Pancreas (tissue), 10 donors: ENCODE data around the gene GPR3. TPM values are rescaled to one million over a fixed set of nuclear protein-coding genes. Genes with fewer than 3 reads are reported as not detected.

Experiments
- ATAC-seq, 4 donors: fragments of 200-7000 bp; cut with Tn5 transposase; one replicate each; pipeline versions ENCODE4 v1.8.0 to v1.9.1; 2020; ENCODE audit warnings: mild to moderate bottlenecking in 4 of 4, moderate library complexity in 4 of 4
- DNase-seq, 6 donors: peaks; one replicate each; pipeline ENCODE4 v3.0.0-alpha.2; 2020
- FAIRE-seq: peaks from 2 replicates; lab custom pipeline; 2012; peaks lifted over from hg19 to GRCh38; lab: Jason Lieb, UNC
- H3K27ac ChIP-seq, 4 donors: fragments of 200-600 bp; sonication (generic); 1 replicate in 3 of 4; 2 replicates in 1 of 4; pipeline versions ENCODE4 v1.5.0 to v1.8.0; 2020
- H3K27me3 ChIP-seq, 4 donors: fragments of 200-600 bp; one replicate each; pipeline ENCODE4 v1.8.0; 2021
- H3K36me3 ChIP-seq, 3 donors: fragments of 200-600 bp; sonication (generic) in 1 of 3; one replicate each; pipeline versions ENCODE4 v1.5.0 to v1.8.0; 2020 to 2021
- H3K4me1 ChIP-seq, 3 donors: fragments of 200-600 bp; one replicate each; pipeline ENCODE4 v1.8.0; 2021
- H3K4me3 ChIP-seq, 4 donors: fragments of 200-600 bp; sonication (generic) in 2 of 4; one replicate each; pipeline versions ENCODE4 v1.5.0 to v1.8.0; 2020 to 2021
- H3K9me3 ChIP-seq, 4 donors: fragments of 200-600 bp; one replicate each; pipeline ENCODE4 v1.8.0; 2021
- WGBS, 2 donors: extraction: QIAGEN DNeasy Blood & Tissue Kit; methylation state at CpG; one replicate each; pipeline ENCODE4 v1.1.7; 2013; 5-methylcytosine and 5-hydroxymethylcytosine counted together
- intact Hi-C, 3 donors: fragments of 100-400 bp; cut with DNase I; formaldehyde crosslinking; loops; one replicate each; pipeline versions ENCODE4 v1.11.1 to v1.14.2; 2022
- polyA plus RNA-seq, 2 donors: library from polyadenylated mRNA; stranded (reverse); fragments of 200-250 nt; gene quantifications; one replicate each; pipeline ENCODE4 v1.2.3, GENCODE V29; 2013
- total RNA-seq, 6 donors: library from RNA; stranded (reverse); fragmentation: NEBNext Ultra II Directional in 4 of 6; extraction: Animal tissue kit (Norgen Biotek cat#: 25700) in 4 of 6; gene quantifications; one replicate each; pipeline versions ENCODE4 v1.2.1 to v1.2.4, GENCODE V29; 2021 to 2023
- TF ChIP-seq, protein P1 (sequence below), 4 donors: fragments of 200-600 bp; sonication (generic) in 3 of 4; IDR thresholded peaks; one replicate each; pipeline versions ENCODE4 v1.5.0 to v1.8.0; 2021; ENCODE audit warnings: antibody characterized with exemption in 4 of 4
- donor health status: healthy with polysubstance abuse.
- donor health status: DM: no; HTN: no; CAD: no; lungs with moderate emphysema.
- donor health status: DM: no; HTN: no; CAD: no.
- donor health status: control.
- donor health status: control.
- donor health status: Bipolar disorder and iron deficiency.
- donor health status: DM: yes; HTN: yes; CAD: no.
- donor health status: DM: no; HTN: no; CAD: no.
- donor health status: DM: no; HTN: no; CAD: no.
- donor health status: DM: yes; HTN: yes; CAD: no.

GPR3 gene
- total and polyA plus RNA-seq, 8 donors: 0.09 to 0.52 (median 0.28) TPM; not detected in 3

DNA sequence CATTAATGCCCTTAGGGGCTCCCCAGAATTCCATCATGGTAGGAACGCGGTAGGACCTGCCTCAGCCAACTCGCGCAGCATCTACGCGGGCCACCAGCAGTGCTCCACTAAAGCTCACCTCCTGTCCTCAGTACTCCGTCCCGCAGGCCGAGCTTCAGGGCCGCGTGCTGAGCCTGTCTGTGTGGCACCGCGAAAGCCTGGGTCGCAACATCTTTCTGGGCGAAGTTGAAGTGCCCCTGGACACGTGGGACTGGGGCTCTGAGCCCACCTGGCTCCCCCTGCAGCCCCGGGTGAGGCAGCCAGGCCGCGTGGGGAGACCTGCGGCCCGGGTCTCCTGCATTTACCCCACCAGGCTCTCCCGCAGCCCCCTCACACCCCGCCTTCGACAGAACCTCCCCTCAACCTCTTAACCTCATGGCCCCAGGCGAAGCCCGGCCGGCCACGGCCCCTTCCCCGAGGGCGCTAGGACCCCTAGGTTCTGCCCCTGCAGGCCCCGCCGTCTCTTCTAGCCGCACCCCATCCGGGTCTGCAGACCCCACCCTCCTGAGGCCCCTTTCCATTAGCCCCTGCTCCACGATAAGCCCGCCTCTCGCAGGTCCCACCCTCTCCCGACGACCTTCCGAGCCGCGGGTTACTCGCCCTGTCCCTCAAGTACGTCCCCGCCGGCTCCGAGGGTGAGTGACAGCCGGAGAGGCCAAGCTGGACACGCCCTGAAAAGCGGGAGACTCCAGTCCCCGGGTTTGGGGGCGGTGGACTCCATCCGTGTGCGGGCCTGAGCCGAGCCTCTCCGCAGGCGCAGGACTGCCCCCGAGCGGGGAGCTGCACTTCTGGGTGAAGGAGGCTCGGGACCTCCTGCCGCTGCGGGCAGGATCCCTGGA, 41.5 kb upstream of the GPR3 start:
- no peak overlapping the region for H3K4me3 ChIP-seq
- DNase-seq (peak in 1 of 6 donors; percentile 80), ATAC-seq (no peak), FAIRE-seq (no peak)
- H3K27ac ChIP-seq: no peak overlapping the region
- H3K27me3 ChIP-seq: no peaks in the 10 kb centered on the region
- TF ChIP-seq, protein P1, sequence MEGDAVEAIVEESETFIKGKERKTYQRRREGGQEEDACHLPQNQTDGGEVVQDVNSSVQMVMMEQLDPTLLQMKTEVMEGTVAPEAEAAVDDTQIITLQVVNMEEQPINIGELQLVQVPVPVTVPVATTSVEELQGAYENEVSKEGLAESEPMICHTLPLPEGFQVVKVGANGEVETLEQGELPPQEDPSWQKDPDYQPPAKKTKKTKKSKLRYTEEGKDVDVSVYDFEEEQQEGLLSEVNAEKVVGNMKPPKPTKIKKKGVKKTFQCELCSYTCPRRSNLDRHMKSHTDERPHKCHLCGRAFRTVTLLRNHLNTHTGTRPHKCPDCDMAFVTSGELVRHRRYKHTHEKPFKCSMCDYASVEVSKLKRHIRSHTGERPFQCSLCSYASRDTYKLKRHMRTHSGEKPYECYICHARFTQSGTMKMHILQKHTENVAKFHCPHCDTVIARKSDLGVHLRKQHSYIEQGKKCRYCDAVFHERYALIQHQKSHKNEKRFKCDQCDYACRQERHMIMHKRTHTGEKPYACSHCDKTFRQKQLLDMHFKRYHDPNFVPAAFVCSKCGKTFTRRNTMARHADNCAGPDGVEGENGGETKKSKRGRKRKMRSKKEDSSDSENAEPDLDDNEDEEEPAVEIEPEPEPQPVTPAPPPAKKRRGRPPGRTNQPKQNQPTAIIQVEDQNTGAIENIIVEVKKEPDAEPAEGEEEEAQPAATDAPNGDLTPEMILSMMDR (IDR thresholded peaks at IDR 0.05): no peak
- 68 to 73% methylated on average over 60 to 62 of the region's 62 CpGs for WGBS, 2 donors
- intact Hi-C loops: no loop called here
- peaks cover 0 to 3% (median 0%) of the 10 kb centered on the region in 3 donors for H3K4me1 ChIP-seq
- no peaks in the 10 kb centered on the region for H3K9me3 ChIP-seq
- H3K36me3 ChIP-seq: no peaks in the 10 kb centered on the region

DNA sequence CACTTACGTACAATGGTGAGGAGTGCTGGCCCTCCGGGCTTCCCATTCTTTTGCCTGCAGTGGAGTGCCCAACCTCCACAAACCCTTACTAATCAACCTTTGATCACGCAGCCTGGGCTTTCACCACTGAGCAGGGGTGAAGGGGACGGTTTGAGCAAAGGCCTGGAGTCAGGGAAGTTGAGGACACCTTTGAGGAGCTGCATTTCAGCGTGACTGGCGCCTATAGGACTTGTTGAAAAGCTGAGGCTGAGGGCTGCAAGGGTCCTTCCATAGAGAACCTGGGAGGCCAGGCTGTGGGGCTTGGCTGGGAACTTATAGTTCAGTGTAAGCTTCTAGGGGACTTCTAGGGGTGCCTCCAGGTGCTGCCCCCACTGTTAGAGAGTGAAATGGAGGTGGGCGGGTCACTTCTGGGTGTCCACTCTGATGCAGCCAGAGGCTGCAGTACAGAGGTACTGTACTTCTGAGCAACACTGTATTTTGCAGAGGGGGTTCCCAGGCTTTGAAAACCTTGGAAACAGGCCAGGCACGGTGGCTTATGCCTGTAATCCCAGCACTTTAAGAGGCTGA, 40.8 kb upstream of the GPR3 start:
- intact Hi-C loops: no loop called here
- ATAC-seq: no peak
- TF ChIP-seq, protein P1 (IDR thresholded peaks at IDR 0.05): no peak

DNA sequence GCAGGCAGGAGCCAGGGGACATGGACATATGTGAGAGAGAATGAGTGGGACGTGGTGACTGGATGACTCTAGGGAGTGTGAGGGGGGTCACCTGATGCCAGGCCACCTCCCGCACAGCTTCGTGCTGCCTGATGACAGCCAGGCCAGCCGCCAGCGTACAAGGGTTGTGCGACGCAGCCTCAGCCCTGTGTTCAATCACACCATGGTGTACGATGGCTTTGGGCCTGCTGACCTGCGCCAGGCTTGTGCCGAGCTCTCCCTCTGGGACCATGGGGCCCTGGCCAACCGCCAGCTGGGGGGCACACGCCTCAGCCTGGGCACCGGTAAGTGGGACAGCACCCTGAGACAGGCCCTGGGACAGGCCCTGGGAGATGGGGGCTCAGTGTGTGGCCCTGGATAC, 39.3 kb upstream of the GPR3 start:
- TF ChIP-seq, protein P1 (IDR thresholded peaks at IDR 0.05): no peak
- Histone ChIP-seq H3K27ac (no peak overlapping the region), H3K4me1 (peaks cover 0 to 4% (median 3%) of the 10 kb centered on the region in 3 donors), H3K9me3 (no peaks in the 10 kb centered on the region), H3K36me3 (no peaks in the 10 kb centered on the region), H3K4me3 (no peak overlapping the region), H3K27me3 (no peaks in the 10 kb centered on the region)
- intact Hi-C loops: no loop called here
- no peak for ATAC-seq
- WGBS, 2 donors: 84 to 91% methylated on average over 13 of the region's 13 CpGs
- FAIRE-seq: no peak
- DNase-seq: peak in 1 of 6 donors; percentile 82

More for the DNA sequence above, 40.8 kb upstream of the GPR3 start:
- DNase-seq (peak in 1 of 6 donors; percentile 45), FAIRE-seq (no peak)
- Histone ChIP-seq H3K4me3 (no peak overlapping the region), H3K36me3 (no peaks in the 10 kb centered on the region), H3K9me3 (no peaks in the 10 kb centered on the region), H3K27ac (no peak overlapping the region), H3K27me3 (no peaks in the 10 kb centered on the region), H3K4me1 (peaks cover 0 to 3% (median 0%) of the 10 kb centered on the region in 3 donors)
- WGBS, 2 donors: 70 to 72% methylated on average over 8 of the region's 8 CpGs

DNA sequence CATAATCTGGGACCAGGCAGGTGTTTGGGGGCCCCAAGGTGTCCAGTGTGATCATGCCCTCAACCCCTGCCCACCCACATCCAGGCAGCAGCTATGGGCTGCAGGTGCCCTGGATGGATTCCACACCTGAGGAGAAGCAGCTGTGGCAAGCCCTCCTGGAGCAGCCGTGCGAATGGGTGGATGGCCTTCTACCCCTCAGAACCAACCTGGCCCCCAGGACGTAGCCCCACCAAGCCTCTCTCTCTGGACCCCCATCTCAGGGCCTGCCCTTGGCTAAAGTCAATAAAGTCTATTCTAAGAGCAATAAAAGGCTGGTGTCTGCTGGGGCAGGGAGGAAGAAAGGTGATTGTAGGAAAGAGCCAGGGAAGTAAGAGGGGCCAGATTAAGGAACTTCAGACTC, 38.8 kb upstream of the GPR3 start:
- H3K4me3 ChIP-seq: no peak overlapping the region
- FAIRE-seq (no peak), ATAC-seq (no peak), DNase-seq (peak in 1 of 6 donors; percentile 61)
- no peaks in the 10 kb centered on the region for H3K36me3 ChIP-seq
- TF ChIP-seq, protein P1 (IDR thresholded peaks at IDR 0.05): no peak
- no peaks in the 10 kb centered on the region for H3K27me3 ChIP-seq
- H3K27ac ChIP-seq: no peak overlapping the region
- intact Hi-C loops: no loop called here
- WGBS, 2 donors: 90 to 96% methylated on average over 3 of the region's 3 CpGs
- no peaks in the 10 kb centered on the region for H3K9me3 ChIP-seq
- peaks cover 0 to 4% (median 2%) of the 10 kb centered on the region in 3 donors for H3K4me1 ChIP-seq
